Activated naive CD4-positive, alpha-beta T cell treated with Interleukin-2 at 50 U/mL for 16 hours (primary cell): Measurements from ENCODE around the gene TNFRSF4.
"Not testable (repeated sequence)": the region's sequence is repeated elsewhere in the genome, so short reads cannot be mapped to it uniquely, and the experiment has no call there.

Source experiments
- DNase-seq: peaks from one replicate; pipeline ENCODE4 v3.0.0-alpha.2; 2020

TNFRSF4 gene

GRCh38 chr1:1200876-1201810 lies 12.8 kb downstream of the TNFRSF4 start:
- DNase-seq, result peak; percentile 94

GRCh38 chr1:1199961-1200875 lies 13.7 kb downstream of the TNFRSF4 start:
- no peak for DNase-seq

- DNase-seq, result no peak
Measured at GRCh38 chr1:1199141-1199960, 14.6 kb downstream of the TNFRSF4 start.

GRCh38 chr1:1198423-1199140 lies 15.4 kb downstream of the TNFRSF4 start:
- DNase-seq, result no peak

GRCh38 chr1:1197551-1198422 lies 16.2 kb downstream of the TNFRSF4 start:
- no peak for DNase-seq

GRCh38 chr1:1197188-1197500 lies 16.8 kb downstream of the TNFRSF4 start:
- DNase-seq, result no peak

GRCh38 chr1:1196431-1197187 lies 17.3 kb downstream of the TNFRSF4 start:
- no peak for DNase-seq

GRCh38 chr1:1195726-1196125 lies 18.2 kb downstream of the TNFRSF4 start:
- DNase-seq, result not testable (repeated sequence)

GRCh38 chr1:1194723-1195122 lies 19.2 kb downstream of the TNFRSF4 start:
- DNase-seq, result no peak

- no peak for DNase-seq
Measured at GRCh38 chr1:1191734-1192133, 22.2 kb downstream of the TNFRSF4 start.

GRCh38 chr1:1189111-1189510 lies 24.8 kb downstream of the TNFRSF4 start:
- no peak for DNase-seq

GRCh38 chr1:1187938-1188337 lies 26.0 kb downstream of the TNFRSF4 start:
- no peak for DNase-seq

GRCh38 chr1:1185101-1185765 lies 28.7 kb downstream of the TNFRSF4 start:
- DNase-seq, result no peak

GRCh38 chr1:1183833-1184775 lies 29.8 kb downstream of the TNFRSF4 start:
- no peak for DNase-seq

GRCh38 chr1:1183221-1183747 lies 30.7 kb downstream of the TNFRSF4 start:
- no peak for DNase-seq

GRCh38 chr1:1182491-1183220 lies 31.3 kb downstream of the TNFRSF4 start:
- DNase-seq, result no peak

- no peak for DNase-seq
Measured at GRCh38 chr1:1181938-1182410, 32.0 kb downstream of the TNFRSF4 start.
